Uterus (tissue), 4 donors: ENCODE results near the gene C1QL1. TPM values are rescaled to one million over a fixed set of nuclear protein-coding genes. Genes with fewer than 3 reads are reported as not detected.

Experiments
- DNase-seq, 2 donors: peaks; one replicate each; pipeline ENCODE4 v3.0.0-alpha.2; 2019 to 2020
- H3K27ac ChIP-seq, 2 donors: fragments of 200-600 bp; sonication (generic); 1 replicate in 1 of 2; 2 replicates in 1 of 2; pipeline ENCODE4 v1.5.1; 2016 to 2018
- H3K27me3 ChIP-seq, 2 donors: fragments of 200-600 bp; sonication (generic); one replicate each; pipeline ENCODE4 v1.5.1; 2018 to 2019; ENCODE audit warnings: control low read depth in 1 of 2
- H3K36me3 ChIP-seq, 2 donors: fragments of 200-600 bp; sonication (generic); one replicate each; pipeline ENCODE4 v1.5.1; 2019; ENCODE audit warnings: control low read depth in 1 of 2
- H3K4me1 ChIP-seq, 2 donors: fragments of 200-600 bp; sonication (generic); one replicate each; pipeline ENCODE4 v1.5.1; 2018 to 2019; ENCODE audit warnings: control low read depth in 1 of 2
- H3K4me3 ChIP-seq, 2 donors: fragments of 200-600 bp; sonication (generic); 1 replicate in 1 of 2; 2 replicates in 1 of 2; pipeline ENCODE4 v1.5.1; 2018 to 2019; ENCODE audit warnings: mild to moderate bottlenecking in 1 of 2
- H3K9me3 ChIP-seq, 2 donors: fragments of 200-600 bp; sonication (generic); one replicate each; pipeline ENCODE4 v1.5.1; 2019; ENCODE audit warnings: control low read depth in 1 of 2
- CTCF ChIP-seq, 4 experiments: fragments of 200-600 bp in 2 of 4; fragments of 450-650 bp in 2 of 4; sonication (generic) in 2 of 4; IDR thresholded peaks; one replicate each; pipeline ENCODE4 v1.5.1; 2016 to 2019; ENCODE audit warnings: antibody characterized with exemption in 4 of 4, mild to moderate bottlenecking in 2 of 4, moderate library complexity in 1 of 4
- POLR2A ChIP-seq, 2 donors: fragments of 450-650 bp; IDR thresholded peaks; one replicate each; pipeline ENCODE4 v1.6.1; 2016; ENCODE audit warnings: antibody characterized with exemption in 2 of 2, mild to moderate bottlenecking in 1 of 2, moderate library complexity in 1 of 2
- intact Hi-C: fragments of 100-400 bp; cut with DNase I; formaldehyde crosslinking; loops from one replicate; pipeline ENCODE4 v1.15.1; 2023; ENCODE audit warnings: low total_unique reads
- total RNA-seq, 4 donors: library from RNA; depleted of rRNA in 3 of 4; stranded (reverse); fragments of >200 nt in 3 of 4; gene quantifications; one replicate each; pipeline versions ENCODE4 v1.1.0 to v1.2.4, GENCODE V29; 2014 to 2023
- donor health status: DM: yes; HTN: yes; CAD: no.

The C1QL1 gene
- 10 to 100 TPM in 1 of 4 donors, 1 to 10 TPM in 1, under 1 TPM in 1, not detected in 1; 0.51 to 20.3 (median 3.3) TPM for total RNA-seq

- TF ChIP-seq CTCF (IDR thresholded peaks at IDR 0.05), result no peak
- TF ChIP-seq POLR2A (IDR thresholded peaks at IDR 0.05), result peak; percentile 30 to 41
- peak; percentile 89 to 94 for DNase-seq
- Histone ChIP-seq H3K27ac (no peak within 1 kb of the TSS), H3K9me3 (no peaks in the 10 kb centered on the region), H3K4me1 (peaks cover 0 to 19% of the 10 kb centered on the region in 2 donors), H3K36me3 (no peaks in the 10 kb centered on the region), H3K4me3 (peak within 1 kb of the TSS; percentile 28 to 32), H3K27me3 (peaks cover 19 to 23% of the 10 kb centered on the region in 2 donors)
- intact Hi-C loops, result no loop called here
Measured at GRCh38 chr17:44968225-44969143, at the start of gene C1QL1. TSS of gene C1QL1 (minus strand) at chr17:44968303. CDS start at chr17:44968048, 255 bp downstream.

GRCh38 chr17:45016823-45017222 lies 48.7 kb upstream of the C1QL1 start:
- Histone ChIP-seq H3K36me3 (no peaks in the 10 kb centered on the region), H3K27ac (no peak overlapping the region), H3K4me3 (no peak overlapping the region), H3K27me3 (no peaks in the 10 kb centered on the region), H3K9me3 (no peaks in the 10 kb centered on the region), H3K4me1 (peaks cover 0 to 17% of the 10 kb centered on the region in 2 donors)
- TF ChIP-seq CTCF (IDR thresholded peaks at IDR 0.05) (no peak), POLR2A (IDR thresholded peaks at IDR 0.05) (no peak)
- intact Hi-C loops, result no loop called here
- DNase-seq, result no peak

- TF ChIP-seq POLR2A (IDR thresholded peaks at IDR 0.05) (no peak), CTCF (IDR thresholded peaks at IDR 0.05) (no peak)
Measured at GRCh38 chr17:45016237-45016636, 48.1 kb upstream of the C1QL1 start.

GRCh38 chr17:45013021-45013997 lies 45.2 kb upstream of the C1QL1 start:
- Histone ChIP-seq H3K9me3 (no peaks in the 10 kb centered on the region), H3K27ac (no peak overlapping the region), H3K4me1 (peaks cover 0 to under 1% of the 10 kb centered on the region in 2 donors), H3K27me3 (no peaks in the 10 kb centered on the region), H3K4me3 (no peak overlapping the region), H3K36me3 (no peaks in the 10 kb centered on the region)
- intact Hi-C loops, result no loop called here
- no peak for TF ChIP-seq POLR2A (IDR thresholded peaks at IDR 0.05)
- TF ChIP-seq CTCF (IDR thresholded peaks at IDR 0.05), result no peak
- peak in 1 of 2 donors; percentile 24 for DNase-seq

More at GRCh38 chr17:45016237-45016636, 48.1 kb upstream of the C1QL1 start:
- H3K27me3 ChIP-seq, result no peaks in the 10 kb centered on the region
- no peaks in the 10 kb centered on the region for H3K36me3 ChIP-seq
- intact Hi-C loops, result no loop called here
- no peaks in the 10 kb centered on the region for H3K9me3 ChIP-seq
- DNase-seq, result no peak
- H3K4me1 ChIP-seq, result peaks cover 0 to 11% of the 10 kb centered on the region in 2 donors
- no peak overlapping the region for H3K27ac ChIP-seq
- no peak overlapping the region for H3K4me3 ChIP-seq
